MV-4-11 (cell line): Measurements from ENCODE around the gene RAP1GDS1.
"Not testable (repeated sequence)": the region's sequence is repeated elsewhere in the genome, so short reads cannot be mapped to it uniquely, and the experiment has no call there.

Source experiments
- DNase-seq: peaks from one replicate; lab custom pipeline; 2025; lab: John Stamatoyannopoulos, UW

The RAP1GDS1 gene

DNA sequence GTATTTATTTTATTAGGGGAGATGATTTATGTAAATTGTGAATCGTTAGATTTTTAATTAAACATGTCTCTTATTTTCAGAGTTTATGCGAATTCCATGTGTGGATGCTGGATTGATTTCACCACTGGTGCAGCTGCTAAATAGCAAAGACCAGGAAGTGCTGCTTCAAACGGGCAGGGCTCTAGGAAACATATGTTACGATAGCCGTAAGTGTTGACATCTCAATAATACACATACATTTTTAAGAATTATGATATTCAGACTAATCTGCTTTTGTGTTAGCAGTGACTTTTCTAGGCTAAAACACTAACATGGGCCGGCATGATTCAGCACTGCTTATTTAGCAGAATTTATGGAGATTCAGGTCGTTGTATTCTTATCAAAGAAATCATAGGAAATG, 91.2 kb downstream of the RAP1GDS1 start:
- peak; percentile 6 for DNase-seq

DNA sequence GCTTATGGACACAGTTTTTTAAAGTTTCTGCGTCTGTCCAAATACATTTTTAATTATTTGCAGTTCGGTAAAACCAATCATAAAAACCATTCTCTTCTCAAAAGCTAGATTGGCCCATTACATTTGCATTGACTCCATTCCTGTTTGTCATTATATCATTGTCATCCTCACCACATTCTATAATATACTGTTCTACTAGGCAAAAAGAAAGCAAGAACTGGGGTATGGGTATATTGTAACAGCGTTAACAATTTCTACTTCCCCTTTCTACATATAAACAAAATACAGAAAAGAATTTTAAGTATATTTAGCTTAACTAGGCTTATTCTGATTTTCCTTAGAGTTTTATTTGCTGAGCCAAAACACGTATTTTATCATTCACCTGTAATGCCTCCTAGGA, 91.8 kb downstream of the RAP1GDS1 start:
- DNase-seq = no peak

DNA sequence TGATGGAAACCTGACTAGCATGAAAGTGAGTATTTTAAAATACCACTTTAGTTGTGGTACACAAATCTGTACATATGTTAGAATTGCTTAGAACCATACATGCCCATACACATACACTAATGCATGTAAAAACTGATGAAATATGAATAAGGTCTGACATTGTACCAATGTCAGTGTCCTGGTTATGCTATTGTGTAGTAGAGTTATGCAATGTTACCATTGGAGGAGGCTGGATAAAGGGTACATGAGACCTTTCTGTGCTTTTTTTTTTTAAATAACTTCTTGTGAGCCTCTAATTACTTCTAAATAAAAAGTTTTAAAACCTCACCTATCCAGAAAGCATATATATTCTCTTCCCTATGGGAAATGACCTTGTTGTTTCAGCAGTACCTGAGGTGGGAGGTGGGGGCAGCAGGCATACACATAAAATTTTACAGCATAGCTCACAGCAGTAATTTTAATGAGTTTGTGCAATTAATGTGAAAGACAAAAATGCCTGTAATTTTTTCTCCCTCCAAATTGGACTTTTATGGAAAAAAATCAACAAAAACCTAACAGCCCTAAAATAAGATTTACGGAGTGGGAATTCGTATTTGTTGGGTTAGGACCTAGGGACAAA, 97.6 kb downstream of the RAP1GDS1 start:
- DNase-seq = no peak

DNA sequence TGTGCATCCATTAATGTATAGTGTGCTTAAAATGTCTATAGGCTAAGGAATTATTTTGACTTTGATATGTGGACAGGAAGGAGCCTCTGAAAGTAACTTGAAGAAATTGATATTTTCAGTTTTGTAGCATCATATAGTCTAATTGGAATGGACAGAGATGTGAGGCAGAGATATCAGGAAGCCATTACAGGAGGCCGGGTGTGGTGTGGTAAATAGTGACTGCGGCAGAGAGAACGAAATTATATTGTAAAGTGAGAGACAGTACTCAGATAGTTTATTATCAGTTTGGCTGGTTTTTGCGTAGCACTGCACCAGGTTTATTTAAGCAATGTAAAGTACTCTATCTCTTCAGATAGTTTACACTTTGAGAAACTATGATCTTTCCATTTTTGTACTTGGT, 98.5 kb downstream of the RAP1GDS1 start:
- no peak for DNase-seq

DNA sequence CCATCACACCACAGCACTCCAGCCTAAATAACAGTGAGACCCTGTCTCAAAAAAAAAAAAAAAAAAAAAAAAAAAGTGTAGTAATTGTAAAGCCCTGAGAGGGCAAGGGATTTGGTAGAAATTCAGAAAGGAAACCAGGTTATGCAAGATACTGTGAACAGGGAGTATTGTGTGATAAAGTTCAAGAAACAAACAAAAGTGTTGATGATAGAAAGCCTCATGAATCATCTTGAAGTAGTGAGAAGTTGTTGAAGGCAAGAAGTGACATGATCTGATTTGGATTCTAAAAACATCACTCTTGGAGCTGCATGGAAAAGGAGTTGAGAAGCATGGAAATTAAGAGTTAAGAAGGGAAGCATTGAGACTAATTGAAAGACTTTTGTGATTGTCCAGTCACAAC, 102.2 kb downstream of the RAP1GDS1 start:
- no peak for DNase-seq

DNA sequence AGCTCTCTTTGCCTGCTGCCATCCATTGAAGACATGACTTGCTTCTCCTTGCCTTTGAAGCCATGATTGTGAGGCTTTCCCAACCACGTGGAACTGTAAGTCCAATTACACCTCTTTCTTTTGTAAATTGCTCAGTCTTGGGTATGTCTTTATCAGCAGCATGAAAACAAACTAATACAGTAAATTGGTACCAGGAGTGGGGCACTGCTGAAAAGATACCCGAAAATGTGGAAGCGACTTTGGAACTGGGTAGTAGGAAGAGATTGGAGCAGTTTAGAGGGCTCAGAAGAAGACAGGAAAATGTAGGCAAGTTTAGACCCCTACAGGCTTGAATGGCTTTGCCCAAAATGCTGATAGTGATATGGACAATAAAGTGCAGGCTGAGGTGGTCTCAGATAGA, 105.1 kb downstream of the RAP1GDS1 start:
- not testable (repeated sequence) for DNase-seq

DNA sequence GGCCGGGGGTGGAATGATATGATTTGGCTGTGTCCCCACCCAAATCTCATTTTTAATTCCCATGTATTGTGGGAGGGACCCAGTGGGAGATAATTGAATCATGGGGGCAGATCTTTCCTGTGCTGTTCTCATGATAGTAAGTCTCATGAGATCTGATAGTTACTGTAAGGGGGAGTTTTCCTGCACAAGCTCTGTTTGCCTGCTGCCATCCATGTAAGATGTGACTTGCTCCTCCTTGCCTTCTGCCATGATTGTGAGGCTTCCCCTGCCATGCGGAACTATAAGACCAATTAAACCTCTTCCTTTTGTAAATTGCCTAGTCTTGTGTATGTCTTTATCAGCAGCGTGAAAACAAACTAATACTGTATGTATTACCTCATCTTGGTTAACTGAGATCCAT, 106.8 kb downstream of the RAP1GDS1 start:
- DNase-seq = not testable (repeated sequence)

DNA sequence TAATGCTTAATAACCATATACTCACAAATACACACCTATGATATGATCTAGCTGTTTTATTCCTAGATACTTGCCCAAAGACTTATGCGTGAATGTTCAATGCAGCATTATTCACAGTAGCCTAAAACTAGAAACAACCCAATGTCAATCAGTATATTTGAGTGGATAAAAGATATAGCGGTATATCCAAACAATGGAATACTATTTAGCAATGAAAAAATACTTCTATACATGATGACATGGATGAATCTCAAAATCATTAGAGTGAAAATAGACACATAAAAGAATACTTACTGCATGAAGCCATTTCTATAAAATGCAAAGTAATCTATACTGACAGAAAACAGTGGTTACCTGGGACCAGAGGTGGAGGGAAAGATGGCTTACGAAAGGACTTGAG, 108.1 kb downstream of the RAP1GDS1 start:
- no peak for DNase-seq

DNA sequence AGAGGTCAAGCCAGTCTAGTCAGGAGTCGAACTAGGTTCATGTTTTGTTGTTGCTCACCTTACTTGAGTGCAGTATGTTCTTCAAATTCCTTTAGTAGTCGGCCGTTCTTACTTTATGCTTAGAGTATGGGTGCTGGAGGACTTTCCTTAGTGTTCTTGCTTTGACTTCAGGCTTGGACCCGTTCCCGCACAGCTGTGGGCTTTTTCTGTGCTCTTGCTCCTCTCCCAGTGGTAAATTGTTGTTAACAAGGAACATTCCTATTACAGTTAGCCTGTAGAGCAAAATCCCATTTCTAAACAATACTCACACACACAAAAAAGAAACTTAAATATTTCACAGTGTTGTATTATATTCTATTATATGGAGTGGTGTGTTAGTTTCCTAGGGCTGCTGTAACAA, 113.5 kb downstream of the RAP1GDS1 start:
- no peak for DNase-seq

DNA sequence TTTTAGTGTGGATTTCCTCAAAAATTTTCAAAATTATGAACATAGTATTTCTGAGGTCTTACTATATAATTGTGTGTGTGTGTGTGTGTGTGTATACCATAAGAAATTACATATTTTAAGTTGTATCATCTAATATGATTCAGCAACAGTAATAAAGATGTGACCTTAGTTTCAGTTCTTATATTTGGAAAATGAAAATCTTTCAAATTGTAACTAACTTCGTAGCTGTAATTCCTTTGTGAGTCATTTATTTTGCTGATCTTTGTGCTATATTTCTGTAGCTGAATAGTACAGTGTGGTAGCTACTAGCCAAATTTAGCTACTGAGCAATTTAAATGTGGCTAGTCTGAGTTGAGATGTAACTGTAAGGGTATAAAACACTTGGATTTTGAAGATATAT, 116.4 kb downstream of the RAP1GDS1 start:
- peak; percentile 53 for DNase-seq

DNA sequence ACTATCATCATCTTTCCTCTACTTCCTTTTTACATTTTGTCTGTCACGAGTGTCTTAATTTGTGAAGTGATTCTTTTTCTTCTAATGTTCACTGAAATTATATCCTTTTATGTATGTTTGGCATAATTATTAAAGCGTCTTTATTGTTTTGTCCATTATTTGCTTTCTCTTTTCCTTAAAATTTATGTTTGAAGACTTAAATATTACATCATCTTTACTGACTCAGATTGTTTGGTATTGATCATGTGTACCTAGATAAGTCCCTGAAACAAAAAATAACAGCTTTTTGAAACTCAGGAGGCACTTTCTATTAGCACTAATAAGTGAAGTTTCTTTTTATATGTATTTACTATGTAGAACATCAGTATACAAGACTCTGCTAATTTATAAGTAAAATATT, 120.1 kb downstream of the RAP1GDS1 start:
- no peak for DNase-seq

DNA sequence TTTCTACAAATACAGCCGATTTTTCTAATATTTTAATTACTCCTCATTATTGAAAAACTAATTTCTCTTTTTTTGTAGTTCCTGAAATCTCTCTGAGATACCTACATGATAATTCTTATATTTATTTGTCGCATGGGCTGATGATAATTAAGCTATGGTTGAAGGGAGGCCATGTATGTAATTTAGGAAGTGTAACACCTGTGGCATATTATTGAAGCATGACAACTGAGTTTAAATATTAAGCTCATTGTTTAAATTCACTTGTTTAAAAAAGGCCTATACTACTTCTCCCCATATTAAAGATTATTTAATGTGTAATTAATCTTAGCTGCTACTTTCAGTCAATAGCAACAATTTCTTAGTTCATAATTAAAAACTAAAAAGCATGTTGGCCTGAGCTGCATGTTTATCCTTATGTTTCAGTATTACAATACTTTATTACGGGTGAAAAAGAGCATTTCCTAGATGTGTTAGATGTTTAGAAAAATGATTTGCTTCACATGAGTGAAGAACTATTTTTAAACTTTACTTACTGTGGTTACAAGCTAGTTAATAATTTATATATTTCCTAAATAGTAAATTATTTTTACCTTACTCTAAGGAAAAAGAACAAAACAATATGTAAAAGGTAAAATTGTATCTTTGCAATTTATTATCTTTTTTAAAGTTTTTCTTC, 122.4 kb downstream of the RAP1GDS1 start:
- no peak for DNase-seq

DNA sequence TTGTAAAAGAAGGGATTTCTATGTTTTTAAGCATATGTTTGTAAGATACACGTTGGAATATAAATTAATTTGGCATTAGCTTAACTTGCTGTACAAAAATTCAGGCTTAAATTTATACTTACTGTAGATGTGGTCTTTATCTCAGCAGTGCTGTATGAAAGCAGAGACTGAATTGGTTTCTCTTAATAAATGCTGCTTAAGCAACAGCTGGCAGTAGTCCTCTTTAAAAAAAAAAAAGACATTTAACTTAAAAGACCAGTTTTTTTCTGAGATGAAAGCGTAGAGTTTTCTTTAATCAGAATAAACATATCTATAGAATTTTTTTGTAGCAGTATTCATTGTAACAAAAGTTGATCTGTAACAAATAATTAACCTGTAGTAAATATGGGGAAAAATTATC, 124.6 kb downstream of the RAP1GDS1 start:
- no peak for DNase-seq

DNA sequence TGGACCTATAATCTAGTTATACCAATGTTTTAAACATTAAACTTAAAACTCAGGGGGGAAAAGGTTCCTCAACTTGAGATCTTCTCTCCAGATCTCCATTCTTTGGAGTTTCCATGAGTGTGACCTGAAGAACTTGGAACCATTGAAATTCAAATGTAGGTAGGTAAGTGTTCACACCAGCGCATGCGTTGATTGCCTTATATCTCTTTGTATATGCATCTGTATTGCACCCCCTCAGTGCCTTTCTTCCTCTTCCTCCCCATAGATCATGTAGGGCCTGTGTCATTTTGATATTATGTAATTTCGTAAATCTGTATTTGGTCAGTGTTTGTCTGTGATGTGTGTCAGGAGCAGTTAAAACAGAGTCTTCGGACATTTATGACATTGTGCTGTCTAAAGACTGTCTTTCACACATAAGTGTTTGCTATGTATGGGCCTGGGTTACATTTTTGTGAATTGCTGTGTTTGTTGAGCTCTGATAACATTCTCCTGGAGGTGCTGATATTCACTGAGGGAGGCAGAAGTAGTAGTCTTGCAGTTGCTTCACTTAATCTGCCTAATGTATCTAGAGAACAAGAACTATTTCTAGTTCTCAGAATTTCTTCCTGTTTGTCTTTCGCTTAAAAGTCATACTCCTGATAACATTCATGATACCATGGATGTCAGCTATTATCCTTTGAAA, 126.3 kb downstream of the RAP1GDS1 start:
- DNase-seq = no peak

DNA sequence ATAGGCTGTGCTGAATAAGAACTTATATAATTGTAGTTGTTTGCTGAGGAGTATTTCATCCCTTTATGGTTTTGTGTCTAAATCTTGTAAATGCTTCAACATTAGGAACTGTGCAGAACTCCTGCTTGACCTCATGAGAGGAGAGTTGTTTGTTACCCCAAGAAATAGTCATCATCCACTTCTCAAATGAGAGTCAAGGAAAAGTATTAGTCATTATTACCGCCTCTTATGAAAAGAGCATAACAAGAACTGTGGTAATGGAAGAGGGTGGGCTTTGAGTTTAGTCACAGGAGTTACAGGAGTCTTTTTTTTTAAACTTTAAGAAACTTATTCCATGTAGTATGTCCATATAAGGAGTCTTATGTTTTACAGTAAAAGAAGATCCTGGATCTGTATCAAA, 132.9 kb downstream of the RAP1GDS1 start:
- DNase-seq = no peak

DNA sequence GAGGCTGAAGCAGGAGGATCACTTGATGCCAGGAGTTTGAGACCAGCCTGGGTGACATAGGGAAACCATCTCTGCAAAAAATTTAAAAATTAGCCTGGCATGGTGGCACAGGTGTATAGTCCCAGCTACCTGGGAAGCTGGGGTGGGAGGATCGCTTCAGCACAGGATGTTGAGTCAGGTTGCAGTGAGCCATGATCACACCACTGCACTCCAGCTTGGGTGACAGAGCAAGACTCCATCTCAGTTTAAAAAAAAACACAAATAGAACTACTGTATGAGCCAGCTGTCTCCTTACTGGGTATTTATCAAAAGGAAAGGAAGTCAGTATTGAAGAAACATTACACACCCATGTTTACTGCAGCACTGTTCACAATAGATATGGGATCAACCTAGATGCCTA, 138.7 kb downstream of the RAP1GDS1 start:
- no peak for DNase-seq

DNA sequence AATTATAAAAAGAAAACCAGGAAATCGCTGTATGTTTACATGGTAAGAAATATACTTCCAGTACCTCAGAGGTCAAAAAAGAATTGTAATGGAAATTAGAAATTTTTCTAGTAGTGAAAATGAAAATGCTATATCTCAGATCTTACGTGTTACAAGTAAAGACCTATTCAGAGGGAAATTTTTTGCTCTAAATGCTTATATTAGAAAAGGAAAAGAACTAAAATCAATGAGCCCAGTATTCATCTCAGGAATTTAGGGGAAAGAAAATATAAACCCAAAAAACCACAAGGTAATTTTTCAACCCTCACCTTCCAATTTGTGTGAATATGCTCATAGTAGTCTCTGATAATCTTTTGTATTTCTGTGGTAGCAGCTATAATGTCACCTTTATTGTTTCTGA, 145.6 kb downstream of the RAP1GDS1 start:
- DNase-seq = no peak

DNA sequence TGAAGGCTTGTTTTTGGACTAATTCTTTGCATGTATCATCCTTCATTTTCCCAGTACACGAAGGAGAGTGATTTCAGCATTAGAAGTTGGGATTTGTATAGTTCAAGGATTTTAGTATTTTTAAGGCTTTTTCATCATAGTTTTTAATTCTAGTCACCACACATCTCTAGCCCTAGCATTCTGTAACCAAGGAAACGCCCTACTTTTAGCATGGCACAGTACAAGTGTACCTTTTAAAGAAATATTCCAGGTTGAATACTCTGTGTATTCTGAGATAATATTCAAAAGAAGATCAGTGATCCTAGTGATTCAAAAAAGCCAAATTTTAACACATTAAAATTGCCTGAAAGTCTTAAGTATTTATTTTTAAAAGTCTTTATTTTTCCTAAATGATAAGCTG, 150.5 kb downstream of the RAP1GDS1 start:
- no peak for DNase-seq

DNA sequence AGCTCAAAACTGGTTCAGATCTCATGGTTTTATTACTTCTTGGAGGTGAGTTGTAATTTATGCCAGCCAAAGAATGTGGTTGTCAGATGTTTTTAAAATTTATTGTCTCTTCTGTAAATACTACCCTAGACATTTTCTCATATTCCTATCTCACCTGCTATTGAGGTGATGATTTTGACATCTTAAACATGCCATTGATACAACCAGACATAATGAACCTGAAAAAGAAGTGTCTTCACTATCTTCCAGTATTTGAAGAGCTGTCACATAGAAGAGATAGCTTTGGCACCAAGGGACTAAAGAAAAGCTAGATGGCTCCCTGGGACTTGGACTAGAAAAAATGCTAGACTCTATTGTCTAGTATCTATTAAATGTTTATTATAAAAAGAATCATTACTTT, 155.7 kb downstream of the RAP1GDS1 start:
- DNase-seq = no peak

DNA sequence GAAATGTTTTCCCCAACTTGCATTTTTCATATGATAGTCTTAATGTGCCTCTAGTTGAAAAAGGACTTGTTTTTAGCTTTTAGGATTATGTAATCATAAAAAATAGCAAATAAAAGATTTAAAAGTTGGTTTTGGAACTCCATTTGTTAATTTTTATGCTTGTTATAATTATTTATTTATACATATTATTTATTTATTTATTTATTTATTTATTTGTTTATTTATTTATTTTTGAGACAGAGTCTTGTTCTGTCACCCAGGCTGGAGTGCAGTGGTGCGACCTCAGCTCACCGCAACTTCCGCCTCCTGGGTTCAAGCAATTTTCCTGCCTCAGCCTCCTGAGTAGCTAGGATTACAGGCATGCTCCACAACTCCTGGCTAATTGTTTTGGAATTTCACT, 159.0 kb downstream of the RAP1GDS1 start:
- not testable (repeated sequence) for DNase-seq

DNA sequence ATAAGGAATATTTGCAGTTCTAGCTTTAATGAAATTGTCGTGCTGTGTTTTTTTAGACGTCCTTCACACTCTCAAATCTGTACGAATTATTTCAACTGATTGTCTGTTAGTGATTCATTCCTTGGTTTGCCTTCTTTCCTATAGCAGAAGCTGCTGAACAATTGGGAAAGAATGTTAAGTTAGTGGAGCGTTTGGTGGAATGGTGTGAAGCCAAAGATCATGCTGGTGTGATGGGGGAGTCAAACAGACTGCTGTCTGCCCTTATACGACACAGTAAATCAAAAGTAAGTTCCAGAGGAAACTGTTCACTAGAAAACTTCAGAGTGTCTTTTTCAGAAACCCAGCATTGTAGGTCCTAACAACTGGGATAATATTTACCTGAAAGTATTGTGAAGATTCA, 159.9 kb downstream of the RAP1GDS1 start:
- no peak for DNase-seq

DNA sequence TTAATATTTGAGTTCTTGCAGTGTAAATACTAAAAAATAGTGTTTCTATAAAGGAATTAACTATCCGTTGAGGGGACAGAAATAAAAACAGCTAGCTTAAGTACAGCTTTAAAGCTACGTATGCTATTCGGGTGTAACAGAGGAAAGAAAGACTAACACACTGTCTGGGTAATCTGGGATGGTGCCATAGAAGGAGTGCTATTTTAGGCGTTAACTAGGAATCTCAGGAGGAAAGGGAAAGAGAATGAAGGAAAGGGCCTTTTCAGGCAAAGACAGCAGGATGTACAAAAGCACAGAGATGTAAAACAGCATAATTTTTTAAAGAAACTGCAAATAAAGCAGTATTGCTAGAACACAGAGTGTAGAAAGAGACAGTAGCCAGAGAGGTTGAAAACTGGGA, 161.8 kb downstream of the RAP1GDS1 start:
- no peak for DNase-seq

DNA sequence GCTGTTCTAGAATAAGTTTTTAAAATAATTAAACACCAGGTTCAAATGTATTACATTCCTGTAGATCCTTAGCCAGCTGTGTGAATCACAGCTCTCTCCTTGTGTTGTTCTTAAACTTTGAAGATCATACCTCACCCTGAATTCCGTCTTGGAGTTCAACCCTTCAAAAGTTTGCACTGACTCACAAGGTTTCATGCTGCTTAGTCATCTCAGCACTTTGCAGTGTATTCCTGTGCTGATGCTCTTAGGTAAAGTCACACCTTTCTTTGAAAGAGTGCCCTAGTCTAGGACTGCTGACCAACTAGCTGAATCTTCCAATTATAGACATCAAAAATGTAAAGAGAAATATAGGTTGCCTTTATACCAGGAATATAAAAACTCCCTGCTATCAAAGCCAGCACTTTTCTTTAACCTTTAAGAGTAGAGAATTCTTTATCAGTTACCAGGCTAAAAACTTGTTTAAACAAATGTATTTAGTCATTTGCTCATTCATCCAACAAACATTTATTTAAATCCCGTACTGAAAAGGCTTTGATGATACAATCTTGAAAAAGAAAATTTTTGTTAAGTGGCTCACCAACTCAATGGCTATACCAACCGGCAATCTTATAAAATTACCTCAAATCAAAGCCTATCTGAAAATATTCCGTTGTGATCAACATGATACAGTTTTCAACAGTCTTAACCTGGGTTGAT, 169.7 kb downstream of the RAP1GDS1 start:
- no peak for DNase-seq
